GM18861 (cell line): Measurements from ENCODE around the gene RNF224.

ENCODE experiments used
- ATAC-seq: cut with Tn5 transposase; IDR thresholded peaks from one replicate; pipeline ENCODE4 v1.9.1; 2021; ENCODE audit not compliant: unreplicated experiment

The RNF224 gene

GRCh38 chr9:137213160-137214060 is 13.9 kb upstream of the RNF224 start:
- ATAC-seq: no peak

- ATAC-seq: no peak
Measured at GRCh38 chr9:137214620-137215019, 12.7 kb upstream of the RNF224 start.

- ATAC-seq: no peak
Measured at GRCh38 chr9:137215196-137215986, 11.9 kb upstream of the RNF224 start.

GRCh38 chr9:137216188-137216965 is 10.9 kb upstream of the RNF224 start:
- ATAC-seq: no peak

GRCh38 chr9:137217276-137218211 is 9.8 kb upstream of the RNF224 start:
- no peak for ATAC-seq

- ATAC-seq: no peak
Measured at GRCh38 chr9:137218212-137218753, 9.0 kb upstream of the RNF224 start.

GRCh38 chr9:137218754-137219271 is 8.5 kb upstream of the RNF224 start:
- ATAC-seq: no peak

- ATAC-seq: no peak
Measured at GRCh38 chr9:137219757-137220316, 7.5 kb upstream of the RNF224 start.

GRCh38 chr9:137220317-137221094 is 6.8 kb upstream of the RNF224 start:
- ATAC-seq: no peak

- ATAC-seq: no peak
Measured at GRCh38 chr9:137221095-137221505, 6.2 kb upstream of the RNF224 start.

- ATAC-seq: no peak
Measured at GRCh38 chr9:137221506-137222111, 5.7 kb upstream of the RNF224 start.

GRCh38 chr9:137222190-137223077 is 4.9 kb upstream of the RNF224 start, which contains the start of gene RNF208:
RNF208 (minus strand) TSS chr9:137222240; CDS start chr9:137221212, 1,028 bp downstream.
- ATAC-seq: peak; percentile 2

GRCh38 chr9:137223078-137223970 is 4.0 kb upstream of the RNF224 start:
- peak; percentile 60 for ATAC-seq

GRCh38 chr9:137224830-137225694 is 2.2 kb upstream of the RNF224 start, which contains the start of gene CYSRT1:
CYSRT1 (plus strand) TSS chr9:137225174; CDS start chr9:137225622, 448 bp downstream.
- no peak for ATAC-seq
